NOMO-1 treated with DMSO at 0.1 percent for 48 hours (cell line): ENCODE data around the gene CDK9.
A peak's percentile ranks its signal among the peaks of the same experiment; 100 is the strongest.

Experiments
- DNase-seq: peaks from one replicate; lab custom pipeline; 2025; ENCODE audit not compliant: unreplicated experiment; lab: John Stamatoyannopoulos, UW

The CDK9 gene

DNA sequence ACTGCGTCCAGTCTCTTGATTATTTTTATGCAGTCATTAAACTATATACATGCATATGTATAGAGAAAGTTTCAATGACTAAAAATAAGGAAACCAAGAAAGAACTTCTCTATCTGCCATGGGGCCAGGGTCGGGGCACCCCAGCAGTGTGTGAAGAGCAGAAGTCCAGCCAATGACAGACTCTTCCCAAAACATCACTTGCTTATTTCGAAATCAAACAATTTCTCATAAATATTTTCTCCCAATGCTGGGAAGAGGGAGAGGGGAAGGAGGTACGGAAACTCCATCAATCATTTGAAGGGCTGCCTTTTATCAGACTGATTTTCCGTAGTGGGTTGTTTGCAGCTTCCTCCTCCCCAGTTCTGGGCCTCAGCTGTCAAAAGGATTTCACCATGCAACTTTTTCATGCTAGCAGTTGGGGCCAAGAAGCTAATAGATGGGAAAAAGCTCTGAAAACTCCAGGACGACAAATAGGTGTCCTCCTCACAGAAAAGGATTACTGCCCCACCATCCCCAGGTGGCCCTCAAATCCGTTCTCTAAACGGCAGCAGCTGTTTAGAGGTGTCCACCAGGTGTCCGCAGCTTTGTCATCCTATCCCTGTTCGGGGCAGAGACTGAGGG is 16.2 kb downstream of the CDK9 start:
- DNase-seq, result peak; percentile 90

DNA sequence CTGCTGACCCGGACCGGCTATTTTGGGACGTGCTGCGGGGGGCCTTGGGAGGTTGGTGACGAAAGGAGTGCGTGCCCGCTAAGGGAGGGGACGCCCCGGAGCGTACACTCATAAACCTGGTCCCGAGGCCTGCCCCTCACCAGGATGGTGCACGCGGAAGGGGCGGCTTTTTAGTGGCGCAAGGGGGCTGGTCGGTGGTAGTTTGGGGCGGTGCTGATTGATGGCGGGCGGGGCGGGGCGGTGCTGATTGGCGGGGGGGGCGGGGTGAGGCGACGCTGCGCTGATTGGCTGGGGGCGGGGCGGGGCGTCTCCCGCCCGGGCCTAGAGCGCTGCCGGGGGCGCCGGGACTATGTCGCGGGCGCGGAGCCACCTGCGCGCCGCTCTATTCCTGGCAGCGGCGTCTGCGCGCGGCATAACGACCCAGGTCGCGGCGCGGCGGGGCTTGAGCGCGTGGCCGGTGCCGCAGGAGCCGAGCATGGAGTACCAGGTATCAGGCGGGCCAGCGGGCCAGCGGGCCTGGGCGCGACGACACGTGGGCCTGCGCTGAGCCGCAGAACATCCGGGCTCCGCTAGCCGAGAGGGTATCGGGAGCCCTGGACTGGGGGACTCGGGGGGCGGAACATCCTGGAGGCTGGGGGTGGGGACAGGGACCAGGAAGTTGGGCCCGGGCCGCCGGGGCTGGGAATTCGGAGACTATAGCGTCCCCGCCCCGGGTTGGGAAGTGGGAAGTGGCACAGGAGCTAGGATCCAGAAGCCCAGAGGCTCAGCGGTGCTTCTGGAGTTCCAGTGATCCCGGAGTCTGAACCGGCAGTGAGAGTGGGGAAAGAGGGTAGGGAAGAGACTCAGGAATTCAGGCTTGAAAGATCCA is 17.0 kb downstream of the CDK9 start, which contains the start of gene FPGS:
FPGS (plus strand) TSS at position 307 of the 868 bp plus-strand sequence; CDS start at position 350, 43 bp downstream.
- peak; percentile 82 for DNase-seq

DNA sequence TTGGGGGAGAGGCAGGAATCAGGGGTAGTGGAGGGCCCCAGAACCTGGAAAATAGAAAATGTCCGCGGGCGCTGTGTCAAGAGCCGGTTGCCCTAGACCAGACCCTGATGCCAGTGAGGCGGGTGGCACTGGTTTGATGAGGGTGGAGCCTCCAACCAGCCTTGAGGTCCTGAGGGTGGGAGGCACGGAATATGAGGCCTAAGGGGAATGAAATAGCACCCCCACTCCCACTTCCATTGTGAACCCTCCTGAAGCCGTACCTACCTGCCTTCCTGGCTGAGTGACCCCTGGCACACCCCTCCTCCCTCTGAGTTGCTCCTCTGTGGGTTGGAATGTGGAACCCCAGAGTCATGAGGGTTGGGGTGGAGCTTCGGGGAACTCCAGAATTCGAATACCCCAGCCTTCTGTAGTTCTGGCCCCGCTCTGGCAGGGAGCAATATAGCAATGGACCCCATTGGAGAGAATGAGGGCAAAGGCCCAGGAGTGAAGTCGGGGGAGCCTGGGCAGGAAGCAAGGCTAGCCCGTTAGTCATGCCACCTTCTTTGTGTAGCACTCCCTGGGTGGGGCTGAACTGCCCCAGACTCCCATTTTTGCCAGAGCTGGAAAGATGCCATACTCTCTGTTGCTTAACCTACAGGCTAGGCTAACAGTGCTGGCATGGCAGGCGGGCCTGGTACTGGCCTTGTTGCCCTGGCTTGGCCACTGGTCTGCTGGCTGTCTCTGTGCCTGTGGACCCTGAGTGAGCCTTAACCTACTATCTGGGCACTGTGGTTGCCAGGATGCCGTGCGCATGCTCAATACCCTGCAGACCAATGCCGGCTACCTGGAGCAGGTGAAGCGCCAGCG is 17.9 kb downstream of the CDK9 start:
- DNase-seq, result no peak

DNA sequence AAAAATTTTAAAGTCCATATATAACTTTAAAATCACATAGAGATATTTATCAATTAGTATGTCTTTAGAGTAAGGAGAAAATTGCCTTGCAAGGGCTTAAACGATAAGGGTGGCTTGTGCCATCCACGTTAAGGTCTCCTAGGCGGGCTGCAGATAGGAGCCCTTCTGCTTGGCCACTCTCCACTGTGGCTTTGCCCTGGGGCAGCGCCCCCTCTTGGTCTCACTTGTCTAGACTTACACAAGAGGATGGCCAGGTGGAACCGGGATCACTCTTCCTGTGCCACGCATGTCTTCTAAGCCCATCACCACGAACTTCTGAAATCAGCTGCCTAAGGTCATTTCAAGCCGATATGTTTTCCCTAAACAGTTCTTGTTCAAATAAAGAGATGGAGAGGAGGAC is 19.8 kb downstream of the CDK9 start:
- DNase-seq, result peak; percentile 23

DNA sequence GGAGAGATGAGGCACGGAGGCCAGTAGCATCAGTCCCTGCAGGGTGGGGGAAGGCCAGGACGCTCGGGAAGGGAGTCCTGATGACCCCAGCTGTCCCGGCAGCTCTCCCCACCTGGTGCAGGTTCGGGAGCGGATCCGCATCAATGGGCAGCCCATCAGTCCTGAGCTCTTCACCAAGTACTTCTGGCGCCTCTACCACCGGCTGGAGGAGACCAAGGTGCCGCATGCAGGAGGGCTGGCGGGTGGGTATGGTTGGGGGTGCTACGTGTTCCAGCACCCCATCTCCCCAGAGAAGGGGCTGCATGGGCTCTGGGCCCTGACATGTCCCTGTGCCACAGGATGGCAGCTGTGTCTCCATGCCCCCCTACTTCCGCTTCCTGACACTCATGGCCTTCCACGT is 21.0 kb downstream of the CDK9 start:
- DNase-seq, result no peak

DNA sequence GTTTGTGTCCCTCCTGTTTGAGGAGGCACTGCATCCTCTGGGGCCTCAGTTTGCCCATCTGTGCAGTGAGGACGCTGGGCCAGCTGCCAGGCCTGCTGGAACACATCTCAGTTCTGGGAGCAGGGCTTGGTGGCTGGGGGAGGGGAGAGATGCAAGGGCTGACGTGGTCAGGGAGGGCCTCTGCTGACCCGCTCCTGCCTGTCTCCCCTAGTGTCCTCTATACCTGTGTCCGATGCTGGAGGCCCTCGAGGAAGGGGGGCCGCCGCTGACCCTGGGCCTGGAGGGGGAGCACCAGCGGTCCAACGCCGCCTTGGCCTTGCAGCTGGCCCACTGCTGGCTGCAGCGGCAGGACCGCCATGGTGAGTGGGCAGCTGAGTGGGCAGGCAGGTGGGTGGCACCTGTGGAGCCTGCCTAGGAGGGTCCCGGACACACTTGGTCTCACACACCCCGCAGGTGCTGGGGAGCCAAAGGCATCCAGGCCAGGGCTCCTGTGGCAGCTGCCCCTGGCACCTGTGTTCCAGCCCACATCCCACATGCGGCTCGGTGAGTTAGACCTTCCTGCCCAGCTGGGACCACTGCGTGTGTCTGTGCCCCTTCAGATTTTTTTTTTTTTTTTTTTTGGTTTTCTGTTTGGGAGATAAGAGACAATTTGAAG is 22.6 kb downstream of the CDK9 start:
- no peak for DNase-seq

DNA sequence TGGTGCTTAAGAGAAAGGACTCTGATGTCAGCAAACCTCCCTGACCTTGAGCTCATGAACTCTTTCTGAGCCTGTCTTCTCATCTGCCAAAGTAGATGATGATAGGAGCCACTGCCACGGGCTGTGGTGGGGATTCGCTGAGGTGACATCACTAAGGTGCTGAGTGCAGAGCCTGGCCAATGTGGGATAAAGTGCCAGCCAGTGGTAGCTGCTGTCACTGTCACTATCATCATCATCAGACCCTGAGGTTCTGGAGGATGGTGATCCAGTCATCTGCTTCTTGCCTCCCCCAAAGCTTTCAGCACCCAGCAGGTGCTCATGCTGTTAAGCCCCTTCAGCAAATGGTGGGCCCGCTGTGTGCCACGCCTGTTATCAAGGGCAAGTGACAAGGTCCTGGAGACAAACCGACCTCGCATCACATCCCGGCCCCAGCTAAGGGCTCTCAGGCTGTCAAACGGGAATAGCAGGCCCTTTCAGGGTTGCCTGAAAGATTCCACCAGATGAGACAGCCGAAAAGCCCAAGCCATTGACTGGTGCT is 23.2 kb downstream of the CDK9 start:
- no peak for DNase-seq

DNA sequence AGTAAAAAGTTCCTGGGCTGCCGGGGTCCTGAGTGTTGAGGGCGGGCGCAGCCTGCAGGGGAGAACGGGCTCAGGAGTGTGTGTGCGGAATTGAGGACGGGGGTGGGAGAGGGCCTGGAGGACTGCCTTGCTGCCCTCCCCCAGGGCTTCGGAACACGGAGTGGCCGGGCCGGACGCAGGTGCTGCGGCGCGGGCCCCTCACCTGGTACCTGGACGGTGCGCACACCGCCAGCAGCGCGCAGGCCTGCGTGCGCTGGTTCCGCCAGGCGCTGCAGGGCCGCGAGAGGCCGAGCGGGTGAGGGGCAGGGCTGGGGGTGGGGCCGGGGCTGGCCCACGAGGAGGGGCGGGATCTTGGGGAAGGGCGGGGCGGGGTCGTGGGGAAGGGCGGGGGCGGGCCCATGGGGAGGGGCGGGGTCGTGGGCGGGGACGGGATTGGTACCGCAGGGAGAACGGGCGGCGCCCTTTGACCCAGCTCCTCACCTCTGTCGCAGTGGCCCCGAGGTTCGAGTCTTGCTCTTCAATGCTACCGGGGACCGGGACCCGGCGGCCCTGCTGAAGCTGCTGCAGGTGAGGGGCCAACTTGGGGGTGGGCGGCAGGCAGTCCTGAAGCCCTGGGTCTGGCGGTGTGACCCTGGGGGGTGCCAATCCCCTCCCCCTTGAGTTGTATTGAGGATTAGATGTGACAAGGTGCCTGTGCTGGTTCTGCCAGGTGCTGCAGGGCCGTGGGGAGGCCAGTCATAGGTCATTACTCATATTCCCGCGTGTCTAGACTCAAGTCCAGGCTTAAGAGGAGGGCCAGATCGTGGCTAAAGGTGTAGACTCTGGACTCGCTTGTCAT is 23.9 kb downstream of the CDK9 start:
- no peak for DNase-seq

DNA sequence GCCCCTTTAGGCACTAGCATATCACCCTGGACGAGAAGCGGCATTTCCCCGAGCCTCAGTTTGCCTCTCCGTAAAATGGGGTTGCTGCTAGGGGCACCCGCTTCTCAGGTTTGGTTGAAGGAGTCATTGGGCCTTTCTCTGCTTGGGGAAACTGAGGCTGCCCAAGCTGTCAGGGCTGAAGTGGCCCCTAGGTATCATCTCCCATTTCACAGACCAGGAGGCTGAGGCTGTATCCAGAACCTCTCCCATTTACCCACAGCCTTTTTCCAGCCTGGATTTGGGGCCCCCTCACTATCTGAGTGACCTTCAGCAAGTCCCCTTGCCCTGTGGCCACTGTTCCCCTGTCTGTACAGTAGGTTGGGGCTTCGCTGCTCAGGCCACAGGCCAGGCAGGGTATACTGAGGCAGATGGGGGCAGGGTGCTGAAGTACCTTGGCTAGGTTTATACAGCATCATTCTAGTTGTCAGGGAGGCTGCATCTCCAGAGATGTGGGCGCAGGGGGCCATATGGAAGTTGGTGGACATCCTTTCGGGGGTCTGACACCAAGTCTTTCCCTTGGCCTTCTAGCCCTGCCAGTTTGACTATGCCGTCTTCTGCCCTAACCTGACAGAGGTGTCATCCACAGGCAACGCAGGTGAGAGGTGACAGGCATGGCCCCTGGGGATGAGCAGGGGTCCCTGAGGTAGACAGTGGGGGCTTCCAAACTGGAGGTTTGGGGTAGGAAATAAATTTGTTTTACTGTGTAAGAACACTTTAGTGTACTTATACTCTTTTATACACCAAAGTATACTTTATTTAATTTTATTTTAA is 24.7 kb downstream of the CDK9 start:
- no peak for DNase-seq

DNA sequence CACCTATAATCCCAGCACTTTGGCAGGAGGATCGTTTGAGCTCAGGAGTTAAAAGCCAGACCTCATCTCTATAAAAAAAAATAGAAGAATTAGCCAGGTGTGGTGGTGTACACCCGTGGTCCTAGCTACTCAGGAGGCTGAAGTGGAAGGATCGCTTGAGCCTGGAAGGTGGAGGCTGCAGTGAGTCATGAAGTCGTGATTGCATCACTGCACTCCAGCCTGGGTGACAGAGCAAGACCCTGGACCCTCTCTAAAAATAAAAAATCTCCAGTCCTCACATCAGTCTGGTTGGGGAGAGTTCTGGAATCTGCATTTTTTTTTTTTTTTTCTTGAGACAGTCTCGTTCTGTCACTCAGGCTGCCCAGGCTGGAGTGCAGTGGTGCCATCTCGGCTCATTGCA is 26.2 kb downstream of the CDK9 start:
- DNase-seq, result no peak

DNA sequence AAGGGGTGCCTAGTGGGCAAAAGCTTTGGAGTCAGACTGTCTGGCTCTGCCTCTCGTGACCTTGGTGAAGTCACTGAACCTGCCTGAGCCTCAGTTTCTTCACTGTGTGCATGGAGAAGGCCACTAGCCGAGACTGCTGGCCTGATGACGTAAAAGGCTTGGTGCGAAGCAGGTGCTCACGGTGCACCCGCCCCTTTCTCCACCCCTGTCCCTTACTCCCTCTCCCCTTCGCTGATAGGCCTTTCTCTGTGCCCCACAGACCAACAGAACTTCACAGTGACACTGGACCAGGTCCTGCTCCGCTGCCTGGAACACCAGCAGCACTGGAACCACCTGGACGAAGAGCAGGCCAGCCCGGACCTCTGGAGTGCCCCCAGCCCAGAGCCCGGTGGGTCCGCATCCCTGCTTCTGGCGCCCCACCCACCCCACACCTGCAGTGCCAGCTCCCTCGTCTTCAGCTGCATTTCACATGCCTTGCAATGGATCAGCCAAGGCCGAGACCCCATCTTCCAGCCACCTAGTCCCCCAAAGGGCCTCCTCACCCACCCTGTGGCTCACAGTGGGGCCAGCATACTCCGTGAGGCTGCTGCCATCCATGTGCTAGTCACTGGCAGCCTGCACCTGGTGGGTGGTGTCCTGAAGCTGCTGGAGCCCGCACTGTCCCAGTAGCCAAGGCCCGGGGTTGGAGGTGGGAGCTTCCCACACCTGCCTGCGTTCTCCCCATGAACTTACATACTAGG is 27.3 kb downstream of the CDK9 start:
- no peak for DNase-seq

DNA sequence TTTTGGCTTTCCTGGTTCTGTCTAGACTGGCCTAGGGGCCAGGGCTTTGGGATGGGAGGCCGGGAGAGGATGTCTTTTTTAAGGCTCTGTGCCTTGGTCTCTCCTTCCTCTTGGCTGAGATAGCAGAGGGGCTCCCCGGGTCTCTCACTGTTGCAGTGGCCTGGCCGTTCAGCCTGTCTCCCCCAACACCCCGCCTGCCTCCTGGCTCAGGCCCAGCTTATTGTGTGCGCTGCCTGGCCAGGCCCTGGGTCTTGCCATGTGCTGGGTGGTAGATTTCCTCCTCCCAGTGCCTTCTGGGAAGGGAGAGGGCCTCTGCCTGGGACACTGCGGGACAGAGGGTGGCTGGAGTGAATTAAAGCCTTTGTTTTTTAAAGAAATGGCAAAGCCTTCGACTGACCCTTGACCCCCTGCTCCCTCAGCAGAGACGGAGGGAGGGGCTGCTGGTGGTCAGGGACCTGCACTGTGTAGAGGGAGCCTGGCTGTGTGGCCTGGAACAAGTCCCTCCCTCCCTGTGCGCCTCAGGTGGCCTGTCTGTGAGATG is 27.9 kb downstream of the CDK9 start:
- DNase-seq, result no peak

DNA sequence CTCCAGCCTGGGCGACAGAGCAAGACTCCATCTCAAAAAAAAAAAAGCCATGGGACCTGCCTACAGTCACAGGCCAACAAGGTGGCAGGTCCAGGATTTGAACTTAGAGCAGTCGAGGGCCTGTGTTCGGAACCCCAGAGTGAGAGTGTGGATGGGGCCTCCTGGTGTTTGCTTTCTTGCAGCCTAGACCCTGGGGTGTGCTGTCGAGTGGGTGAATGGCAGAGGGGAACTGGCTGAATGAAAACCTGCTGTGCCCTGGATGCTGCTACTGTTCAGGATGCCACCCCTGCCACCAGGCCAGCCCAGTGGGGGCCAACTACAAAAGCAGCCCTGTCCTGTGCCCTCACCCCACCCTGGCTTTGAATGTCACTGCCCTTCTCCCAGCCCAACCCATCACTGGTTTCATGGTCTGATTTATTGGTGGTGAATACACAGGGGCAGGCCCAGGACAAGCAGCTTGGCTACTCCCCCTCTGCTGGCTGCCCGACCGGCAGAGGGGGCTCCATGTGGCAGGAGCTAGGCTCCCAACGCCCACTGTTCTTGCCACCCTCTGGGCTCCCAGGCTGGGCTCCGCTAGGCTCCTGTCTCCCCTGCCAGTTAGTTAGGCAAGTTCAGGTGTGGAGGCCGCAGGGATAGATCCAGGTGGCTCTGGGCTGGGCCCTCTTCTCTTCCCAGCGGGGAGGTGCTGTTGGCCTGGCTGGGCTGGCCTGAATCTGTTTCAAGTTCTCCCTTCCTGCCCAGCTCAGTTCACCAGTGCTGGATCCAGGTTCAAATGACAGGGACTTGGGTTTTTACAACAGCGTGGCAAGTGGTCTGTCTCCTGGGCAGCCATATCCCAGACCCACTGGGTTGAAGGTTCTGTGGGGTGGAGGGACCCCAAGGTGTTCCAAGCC is 29.0 kb downstream of the CDK9 start:
- DNase-seq, result no peak

DNA sequence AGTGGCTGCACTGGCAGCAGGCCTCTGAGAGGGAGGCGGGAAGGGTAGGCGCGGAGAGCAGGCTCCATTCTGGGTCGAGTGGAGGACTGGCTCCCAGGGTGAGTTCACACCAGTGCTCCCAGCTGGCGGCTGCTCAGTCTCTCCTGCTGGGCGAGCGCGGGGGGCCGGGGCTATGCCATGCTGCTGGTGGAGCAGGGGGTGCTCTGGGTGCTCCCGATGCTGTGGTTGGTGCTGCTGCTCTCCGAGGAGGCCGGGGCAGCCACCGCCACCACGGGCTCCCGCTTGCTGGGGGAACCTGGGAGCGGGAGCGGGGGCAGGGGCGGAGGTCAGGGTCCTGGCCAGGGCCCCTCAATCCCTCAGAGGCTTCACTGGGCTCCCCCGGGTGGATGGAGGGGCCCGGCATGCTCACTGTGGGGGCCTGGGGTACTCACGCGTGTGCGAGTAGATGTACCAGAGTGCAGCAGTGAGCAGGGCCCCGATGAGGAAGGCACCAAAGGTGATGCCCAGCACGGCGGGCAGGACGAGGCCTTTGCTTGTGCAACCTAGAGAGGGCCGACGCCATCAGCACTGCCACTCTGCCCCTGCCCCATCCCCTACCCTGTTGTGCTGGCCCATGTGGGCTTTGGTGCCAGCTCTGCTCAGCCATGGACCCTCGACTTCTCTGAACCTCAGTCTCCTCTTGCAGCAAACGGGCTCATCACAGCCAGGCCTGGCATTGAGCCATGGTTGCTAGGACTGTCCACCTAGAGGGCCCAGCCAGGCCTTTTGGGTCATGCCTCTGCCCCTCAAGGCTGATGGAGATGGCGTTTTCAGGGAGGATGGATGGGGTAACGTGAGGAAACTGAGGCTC is 29.9 kb downstream of the CDK9 start:
- DNase-seq, result no peak

DNA sequence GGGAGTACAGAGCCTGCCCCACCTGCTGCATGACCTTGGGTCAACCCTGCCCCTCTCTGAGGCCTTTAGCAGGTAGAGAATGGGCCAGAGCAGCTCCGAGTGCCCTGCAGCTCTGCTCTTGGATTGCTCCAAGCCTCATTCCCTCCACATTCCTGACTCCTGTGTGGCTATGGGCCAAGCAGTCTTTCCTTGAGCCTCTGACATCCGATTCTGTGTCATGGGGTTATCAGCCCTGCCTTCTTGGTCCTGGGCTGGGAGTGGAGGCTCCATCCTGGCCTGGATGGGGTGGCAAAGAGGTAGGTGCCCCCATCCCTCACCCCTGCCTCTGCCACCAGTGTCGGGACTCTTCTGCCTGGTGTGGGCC is 30.5 kb downstream of the CDK9 start:
- DNase-seq, result no peak

DNA sequence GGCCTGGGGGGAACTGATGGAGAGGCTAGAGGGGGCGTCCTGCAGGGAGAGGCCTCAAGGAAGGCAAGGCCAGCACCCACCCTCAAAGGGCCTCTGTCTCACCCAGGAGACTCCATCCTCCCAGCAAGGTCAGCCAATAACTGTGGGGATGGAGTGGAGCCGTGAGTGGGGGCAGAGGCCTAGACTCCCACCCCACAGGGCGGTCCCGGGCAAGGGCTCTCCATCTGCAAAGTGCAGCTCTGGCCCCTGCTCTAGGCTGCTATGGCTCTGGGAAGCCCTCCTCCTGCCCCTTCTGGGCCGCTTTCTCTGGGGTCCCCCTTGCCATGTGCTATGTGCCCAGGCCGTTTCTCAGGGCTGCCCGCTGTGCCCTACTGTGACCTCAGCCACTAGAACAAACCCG is 30.9 kb downstream of the CDK9 start:
- DNase-seq, result no peak
